ENCODE results near the gene TNIK.
A peak's percentile ranks its signal among the peaks of the same experiment; 100 is the strongest.

The TNIK gene

DNA sequence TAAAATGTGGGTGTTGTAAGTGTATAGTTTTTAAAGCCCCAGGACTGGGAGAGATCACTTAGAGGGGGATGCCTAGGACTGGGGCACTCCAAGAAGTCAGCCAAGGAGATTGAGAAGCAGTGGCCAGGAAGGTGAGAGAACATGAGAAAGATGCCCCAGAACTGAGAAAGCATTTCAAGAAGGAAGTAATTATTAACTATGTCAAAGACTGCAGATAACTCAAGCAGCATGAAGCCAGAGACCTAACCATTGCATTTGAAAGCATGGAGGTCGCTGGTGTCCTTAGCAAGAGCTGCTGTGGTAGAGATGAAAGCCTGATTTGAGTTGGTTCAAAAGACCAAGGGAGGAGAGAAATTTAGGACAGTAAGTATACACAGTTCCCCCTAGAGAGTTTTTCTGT, 403.1 kb downstream of the TNIK start:
- DNase-seq: no peak

DNA sequence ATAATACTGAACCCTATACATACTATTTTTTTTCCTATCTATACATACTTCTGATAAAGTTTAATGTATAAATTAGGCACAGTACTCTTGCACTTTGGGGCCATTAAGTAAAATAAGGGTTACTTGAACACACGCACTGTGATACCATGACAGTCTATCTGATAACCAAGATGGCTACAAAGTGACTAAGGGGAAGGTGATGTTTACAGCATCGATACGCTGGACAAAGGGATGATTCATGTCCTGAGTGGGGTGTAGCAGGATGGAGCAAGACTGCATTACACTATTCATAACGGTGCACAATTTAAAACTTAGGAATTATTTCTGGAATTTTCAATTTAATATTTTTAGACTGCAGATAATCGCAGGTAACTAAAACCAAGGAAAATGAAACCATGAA, 403.7 kb downstream of the TNIK start:
- no peak for DNase-seq

DNA sequence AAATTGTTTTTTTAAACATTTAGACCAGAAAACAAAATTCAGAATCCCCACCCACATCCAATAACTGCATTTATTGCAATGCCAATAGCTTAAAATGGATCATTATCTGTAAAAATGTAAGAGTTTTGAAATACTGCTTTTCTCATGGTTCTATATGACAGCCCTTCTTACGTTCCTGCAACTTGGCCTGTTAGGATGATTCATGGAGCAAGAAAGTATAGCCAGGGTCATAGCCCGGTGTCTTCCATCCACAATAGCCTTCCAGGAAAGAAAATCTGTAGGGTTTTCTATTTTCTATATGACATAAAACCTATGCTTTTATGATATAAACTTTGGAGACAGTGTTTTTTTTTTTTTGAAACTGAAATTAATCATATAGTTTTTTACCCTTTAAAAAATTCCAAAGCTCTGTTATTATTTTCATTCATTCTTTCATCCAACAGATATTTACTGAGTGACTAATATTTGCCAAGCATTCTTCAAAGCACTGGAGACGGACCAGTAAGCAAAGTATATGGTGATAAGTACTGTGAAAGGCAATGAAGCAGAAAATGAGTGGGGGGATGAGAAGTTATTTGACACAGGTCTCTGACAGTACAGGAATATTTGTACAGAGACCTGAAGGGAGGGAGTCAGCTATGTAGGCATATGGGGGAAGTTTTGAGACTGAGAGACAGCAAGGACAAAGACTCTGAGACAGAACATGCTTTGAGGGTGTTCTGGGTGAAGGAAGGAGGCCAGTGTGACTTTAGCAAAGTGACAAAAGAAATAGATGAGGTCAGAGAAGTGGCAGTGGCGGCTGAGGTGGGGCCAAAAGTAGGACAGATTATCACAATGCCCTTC, 404.6 kb downstream of the TNIK start:
- no peak for DNase-seq

DNA sequence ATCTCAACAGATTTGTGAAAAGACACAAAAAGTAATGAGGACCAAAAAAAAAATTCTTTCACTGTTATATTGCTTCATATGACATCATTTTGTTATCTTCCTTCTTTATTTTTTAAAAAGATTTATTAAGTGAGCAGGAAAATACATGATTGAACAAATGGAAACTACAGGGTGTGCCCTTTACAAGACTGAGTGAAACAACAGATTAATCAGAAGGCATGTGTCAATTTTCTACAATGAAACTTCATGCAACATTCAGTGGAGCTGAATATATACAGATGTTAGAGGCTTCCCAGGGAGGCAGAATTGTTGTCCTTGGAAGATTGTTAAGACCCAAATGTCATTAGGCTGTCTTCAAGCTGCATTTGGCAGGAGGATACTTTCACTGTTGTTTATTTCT, 405.3 kb downstream of the TNIK start:
- DNase-seq: no peak

DNA sequence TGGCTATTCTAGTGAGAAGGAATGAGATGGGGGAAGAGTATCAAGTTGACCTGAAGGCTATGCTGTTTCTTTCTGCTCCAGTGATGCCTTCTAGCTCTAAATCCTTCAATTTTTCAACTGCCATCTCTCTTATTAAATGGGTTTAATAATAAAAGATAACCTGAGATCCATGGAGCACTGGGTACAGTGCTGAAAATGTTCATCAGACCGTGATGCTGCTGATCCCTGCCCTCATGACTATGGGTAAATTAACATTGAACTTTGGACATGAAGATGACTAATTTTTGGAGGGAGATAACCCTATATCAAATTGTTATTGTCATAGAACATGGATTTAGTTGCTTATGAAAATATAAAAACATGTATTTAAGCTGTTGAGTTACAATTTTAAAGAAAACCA, 406.0 kb downstream of the TNIK start:
- DNase-seq: no peak

DNA sequence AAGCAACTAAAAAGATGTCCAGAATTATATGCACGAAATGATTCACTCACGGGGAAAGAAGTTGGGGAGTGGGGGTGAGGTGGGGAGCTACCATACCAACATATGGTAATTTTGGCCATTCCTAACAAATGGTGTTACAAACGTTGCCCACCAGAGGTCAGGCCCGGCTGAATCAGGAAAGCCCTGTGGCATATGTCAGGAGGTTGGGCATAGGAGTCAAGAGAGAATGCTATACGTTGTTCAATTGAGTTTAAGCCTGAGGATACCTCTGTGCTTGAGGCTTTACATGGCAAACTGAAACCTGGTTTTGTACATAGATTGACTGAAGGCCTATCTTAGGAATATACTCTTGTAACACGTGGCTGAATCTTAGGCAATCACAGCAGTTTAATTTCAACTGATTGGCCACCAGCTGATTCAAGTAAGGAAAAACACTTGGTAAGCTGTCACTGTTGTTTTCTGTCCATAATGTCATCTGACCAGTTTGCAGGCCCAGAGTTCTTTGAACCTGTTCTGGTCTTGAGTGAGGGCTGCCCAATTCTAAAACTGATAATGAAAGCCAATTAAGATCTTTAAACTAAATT, 410.3 kb downstream of the TNIK start:
- peak; percentile 31 for DNase-seq

DNA sequence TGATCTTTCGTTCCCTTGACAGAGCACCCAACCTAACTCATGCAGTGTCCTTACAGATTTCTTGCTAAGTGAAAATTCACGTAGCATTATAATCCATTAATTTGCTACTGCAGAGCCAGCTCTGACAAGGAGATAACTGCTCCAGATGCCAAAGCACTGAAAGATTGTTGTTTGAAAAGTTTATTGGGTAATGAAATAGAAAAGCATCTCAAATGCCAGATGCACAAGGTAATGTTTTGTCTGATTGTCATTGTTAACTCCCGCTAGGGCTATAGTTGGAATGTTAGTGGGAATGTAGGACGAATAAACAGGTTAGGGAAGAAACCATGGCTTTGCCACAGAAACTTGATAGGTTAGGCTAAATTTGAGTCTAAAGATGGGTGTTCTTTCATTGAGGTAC, 413.4 kb downstream of the TNIK start:
- DNase-seq: no peak

DNA sequence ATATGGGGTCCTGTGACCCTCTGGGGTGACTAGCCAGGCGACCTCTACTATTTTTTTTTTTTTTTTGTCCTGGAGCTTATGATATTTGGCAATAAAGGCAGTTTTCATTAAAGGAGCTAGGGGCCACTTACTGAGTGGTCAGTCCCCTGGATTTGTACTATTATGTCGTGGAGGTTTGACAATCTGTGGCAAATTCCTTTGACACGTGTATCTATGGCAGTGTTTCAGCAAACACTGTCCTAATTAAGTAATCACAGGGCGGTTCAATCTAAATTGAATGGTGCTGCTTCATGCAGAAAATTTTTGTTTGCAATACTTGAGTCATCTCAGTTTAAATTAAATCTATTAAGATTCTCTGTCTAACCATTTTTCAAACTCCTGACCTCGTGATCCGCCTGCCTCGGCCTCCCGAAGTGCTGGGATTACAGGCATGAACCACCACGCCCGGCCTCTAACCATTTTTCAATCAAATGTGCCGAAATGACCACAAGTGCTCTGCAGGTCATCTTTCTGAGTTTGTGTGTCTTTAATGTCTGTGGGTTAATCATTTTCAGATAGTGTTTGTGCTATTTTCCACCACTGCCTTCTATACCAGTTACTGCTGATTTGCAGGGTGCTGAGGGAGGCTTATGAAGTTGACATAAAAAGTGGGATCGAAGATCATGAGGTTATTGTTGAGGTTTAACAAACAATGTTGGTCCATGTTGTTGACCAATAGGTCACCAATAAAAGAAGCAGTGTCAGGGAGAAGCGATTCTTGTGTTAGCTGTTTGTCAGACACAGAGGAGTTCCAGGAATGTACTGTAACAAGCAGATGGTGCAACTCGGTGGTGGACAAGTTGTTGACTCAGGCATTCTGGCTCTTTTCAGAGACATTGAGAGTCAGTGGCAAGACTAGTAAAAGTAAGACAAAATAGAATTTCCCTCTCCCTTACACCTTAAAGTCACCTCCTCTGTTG, 415.1 kb downstream of the TNIK start:
- no peak for DNase-seq

DNA sequence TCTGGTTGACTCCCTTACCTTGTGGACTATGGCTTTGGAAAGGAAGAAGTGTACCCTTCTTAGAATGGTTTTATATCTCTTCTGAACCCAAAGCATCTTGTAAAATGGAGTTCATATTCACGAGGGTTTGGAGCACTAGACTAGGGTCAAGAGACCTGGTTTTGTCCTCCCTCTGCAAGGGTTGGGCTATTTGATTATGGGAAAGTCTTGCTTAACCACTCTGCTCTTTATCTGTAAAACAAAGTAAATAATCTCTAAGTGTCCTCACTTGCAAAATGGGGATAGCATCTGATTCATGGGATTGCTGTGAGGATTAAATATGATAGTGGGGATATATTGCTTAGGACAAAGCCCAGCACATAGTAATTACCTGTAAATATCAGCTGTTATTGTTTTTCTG, 415.8 kb downstream of the TNIK start:
- DNase-seq: no peak

DNA sequence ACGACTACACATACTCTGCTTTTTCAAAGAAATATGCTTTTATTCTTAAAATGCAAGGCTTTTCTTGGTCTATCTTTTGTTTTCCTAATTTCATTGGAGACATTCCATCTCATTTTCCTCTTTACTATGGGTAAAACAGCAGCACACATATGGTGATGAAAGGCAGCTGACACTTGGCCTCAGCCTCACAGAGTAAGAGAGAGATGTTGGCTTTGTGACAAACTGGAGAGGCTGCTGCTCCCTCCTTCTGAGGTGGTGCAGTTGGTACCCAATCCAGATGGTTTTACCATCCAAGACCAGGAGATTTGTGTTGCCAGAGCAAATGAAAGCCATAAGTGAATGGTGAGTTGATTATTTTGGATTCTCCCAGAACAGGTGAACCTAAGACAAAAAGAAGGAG, 420.5 kb downstream of the TNIK start:
- DNase-seq: no peak

DNA sequence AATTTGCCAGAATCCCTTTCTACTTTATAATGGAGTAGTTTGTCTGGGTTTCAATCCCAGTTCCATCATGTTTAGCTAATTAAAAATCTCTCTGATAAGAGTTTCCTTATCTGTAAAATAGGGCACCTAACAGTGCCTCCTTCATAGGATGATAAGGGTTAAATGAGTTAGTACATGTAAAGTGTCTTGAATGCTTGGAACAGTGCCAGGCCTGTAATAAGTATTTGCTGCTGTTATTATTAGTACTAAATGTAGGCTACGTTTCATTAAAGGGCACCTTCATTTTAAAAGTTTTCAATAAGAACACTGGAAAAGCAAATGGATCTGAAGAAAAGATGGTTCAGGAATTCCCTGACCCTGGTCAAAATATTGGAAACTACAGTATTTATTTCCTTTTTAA, 421.9 kb downstream of the TNIK start:
- DNase-seq: no peak

DNA sequence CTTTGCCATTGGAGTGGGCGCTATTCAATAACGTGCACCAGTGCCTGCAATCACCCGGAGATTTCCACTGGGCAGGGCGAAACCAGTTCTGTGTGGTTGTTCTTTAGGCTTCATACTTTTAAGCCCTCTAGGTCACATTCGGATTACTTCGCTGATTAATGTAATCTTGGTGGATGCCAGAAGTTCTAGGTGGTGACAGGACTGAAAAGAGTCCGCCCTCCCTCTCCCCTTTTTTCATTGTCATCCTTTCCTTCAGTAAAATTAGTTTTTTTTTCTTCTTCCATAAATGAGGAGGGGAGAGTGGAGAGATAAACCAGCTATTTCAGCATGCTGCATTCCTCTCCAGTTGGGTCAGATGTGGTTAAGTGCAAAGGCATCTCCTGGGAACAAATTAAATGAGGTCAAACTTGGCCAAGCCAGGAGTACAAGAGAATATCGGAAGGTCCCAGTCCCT, 431.4 kb downstream of the TNIK start:
- no peak for DNase-seq

DNA sequence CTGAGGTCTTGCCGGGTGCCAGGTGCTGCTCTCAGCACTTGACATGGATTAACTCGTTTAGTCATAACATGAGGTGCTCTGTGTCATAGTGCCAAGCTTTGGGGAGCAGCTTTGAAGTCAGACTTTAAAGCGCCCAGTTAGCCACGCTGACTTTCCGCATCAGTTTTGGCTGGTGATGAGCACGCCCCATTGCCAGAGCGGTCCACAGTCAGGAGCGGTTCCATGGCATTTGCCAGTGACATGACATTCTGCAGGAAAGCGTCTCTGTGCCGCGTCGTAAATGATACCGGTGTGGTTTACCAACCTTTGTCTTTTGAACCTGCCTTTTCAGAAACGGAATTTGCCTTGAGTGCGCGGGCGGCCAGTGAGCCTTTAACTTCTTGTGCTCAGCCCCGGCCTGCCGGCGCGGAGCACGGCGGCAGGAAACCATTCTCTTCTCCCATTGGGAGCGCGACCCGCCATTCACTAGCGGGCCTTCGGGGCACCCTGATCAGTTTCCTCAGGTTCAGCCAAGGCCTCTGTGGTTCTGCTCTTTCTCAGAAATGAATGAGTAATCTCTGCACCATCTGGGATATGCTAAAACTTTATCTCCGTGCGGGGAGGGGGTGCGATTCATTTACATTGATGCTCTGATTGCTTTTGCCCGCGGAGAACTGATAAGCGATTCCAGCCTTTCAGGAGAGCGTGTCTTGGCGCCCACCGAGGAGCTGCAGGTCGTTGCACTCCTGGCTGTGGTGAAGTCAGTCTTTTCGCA, 432.0 kb downstream of the TNIK start:
- DNase-seq: peak; percentile 11

DNA sequence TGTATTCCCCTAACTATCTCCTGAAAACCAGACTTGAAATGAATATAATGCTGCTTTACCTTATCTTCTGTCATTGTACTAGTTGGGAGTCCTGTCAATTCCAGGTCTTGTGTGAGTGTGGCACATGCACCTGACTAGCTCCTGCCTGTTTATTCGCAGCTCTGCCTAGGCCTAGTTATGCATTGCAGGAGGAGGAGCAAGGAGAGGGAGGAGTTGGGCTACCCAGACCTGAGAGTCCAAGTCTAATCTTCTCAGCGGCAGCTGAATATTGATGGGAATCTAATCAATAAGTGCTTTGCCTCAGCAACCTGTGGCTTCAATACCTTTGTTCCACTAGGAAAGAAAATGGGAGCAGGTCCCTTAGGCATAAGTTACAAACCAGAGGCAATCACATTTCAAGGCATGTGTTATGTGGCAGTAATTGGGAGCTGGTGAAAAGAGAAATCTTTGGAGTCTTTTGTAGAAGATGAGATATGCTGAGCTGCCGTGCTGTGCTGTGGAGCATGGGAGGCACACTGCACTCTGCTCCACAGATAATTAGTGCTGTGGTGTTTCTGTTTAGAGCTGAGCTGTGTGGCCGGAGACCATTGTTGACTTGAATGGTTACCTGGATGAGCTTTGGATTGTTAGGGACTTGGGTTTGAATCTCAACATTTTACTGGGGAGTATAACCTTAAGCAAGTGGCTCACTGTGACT, 433.5 kb downstream of the TNIK start, which contains the start of gene SLC2A2:
Gene SLC2A2 (minus strand): TSS at position 124 of the 697 bp plus-strand sequence. CDS start 50 bp downstream, at position 74.
- no peak for DNase-seq

DNA sequence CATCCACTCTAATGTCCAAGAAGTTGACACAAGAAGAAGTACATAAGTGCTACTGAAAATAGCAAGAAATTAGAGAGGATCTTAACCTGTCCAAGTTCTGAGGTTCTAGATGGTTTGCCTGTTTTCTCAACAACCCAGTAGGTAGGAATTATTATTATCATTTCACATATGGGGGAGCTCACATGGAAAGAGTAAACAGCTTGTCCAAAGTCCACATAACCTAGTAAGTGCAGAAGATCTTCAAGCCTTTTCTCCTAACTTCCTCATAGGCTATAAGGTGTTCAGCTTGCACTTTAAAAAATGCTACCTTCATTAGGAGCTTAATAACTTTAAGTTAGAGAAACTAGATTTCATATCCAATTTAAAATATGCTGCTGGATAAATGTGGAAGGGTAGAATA, 436.6 kb downstream of the TNIK start:
- DNase-seq: no peak

DNA sequence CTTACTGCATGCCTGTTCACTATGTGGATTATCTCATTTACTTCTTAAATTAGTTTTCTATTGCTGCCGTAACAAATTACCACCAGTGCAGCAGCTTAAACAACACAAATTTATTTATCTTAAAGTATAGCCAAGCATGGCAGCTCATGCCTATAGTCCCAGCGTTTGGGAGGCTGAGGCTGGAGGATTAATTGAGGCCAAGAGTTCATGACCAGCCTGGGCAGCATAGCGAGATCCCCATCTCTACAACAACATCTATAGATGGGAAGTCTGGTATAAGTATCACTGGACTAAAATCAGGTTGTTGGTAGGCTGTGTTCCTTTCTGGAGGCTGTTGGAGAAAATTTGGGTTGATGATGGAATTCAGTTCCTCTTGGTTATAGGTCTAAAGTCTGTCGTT, 438.8 kb downstream of the TNIK start:
- DNase-seq: no peak

DNA sequence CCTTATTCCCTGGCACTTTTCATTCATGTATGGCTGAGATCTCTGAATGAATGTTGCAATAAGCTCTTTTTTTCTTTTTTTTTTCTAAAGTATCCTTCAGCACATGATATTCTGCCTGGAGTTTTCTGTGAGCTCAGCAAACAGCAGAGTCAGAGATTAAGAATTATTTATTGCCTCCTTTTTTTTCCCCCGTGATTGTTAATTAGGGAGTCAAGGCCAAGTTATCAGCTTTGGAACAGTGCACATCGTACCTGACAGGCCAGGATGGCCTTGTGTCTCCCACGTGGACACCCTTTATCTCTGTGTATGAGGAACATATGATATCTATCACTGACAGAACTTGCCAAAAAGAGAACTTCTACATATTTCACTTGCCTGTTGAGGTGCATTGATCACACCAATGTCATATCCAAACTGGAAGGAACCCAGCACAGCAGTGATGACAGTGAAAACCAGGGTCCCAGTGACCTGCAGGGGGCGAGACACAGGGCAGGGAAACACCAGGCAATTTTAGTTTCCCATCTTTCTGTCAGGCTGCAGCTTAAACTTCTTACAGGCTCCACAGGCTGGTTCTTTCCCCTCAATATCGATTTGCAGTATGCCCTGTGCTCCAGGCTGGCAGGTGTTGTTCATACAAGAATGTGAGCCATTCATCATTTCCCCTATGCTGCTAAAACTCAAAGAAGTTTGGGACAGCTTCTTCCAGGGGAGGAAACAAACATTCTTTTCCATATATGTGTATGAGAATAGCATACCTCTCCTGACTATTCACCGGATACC, 441.9 kb downstream of the TNIK start:
- DNase-seq: no peak

DNA sequence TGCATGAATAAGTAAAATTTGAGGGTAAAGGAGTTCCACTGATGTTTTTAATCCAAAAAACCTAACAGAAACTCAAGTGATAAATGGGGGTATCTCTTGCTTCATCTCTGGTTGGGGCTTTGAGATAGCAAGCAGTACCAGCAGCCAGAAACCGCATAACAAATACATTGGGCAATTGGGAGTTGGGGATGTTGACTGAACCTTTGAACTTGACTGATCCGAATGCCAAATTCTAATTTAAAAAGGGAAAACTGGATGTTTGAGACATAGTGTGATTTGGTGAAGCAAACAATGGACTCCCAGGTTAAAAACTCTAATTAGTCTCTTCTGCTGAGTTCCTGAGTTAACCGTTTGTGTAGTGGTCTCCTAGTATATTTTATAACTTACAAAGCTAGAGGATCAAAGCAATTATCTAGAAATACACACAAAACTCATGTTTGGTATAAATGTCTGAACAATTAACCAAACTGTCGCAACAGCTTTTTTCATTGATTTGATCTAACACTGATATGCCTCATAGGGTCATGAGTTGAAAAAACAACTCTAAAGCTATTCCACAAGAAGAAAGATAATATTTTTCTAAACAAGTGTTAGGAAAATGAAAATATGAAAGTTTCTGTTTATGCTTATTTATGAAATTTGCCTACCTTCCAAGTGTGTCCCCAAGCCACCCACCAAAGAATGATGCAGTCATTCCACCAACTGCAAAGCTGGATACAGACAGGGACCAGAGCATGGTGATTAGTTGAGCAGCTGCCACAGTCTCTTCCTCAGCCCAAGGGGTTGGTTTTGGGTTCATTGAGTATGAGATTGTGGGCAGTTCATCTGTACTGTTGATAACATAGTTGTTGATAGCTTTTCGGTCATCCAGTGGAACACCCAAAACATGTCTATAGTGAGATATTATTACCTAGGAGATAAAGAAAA, 446.1 kb downstream of the TNIK start:
- no peak for DNase-seq

DNA sequence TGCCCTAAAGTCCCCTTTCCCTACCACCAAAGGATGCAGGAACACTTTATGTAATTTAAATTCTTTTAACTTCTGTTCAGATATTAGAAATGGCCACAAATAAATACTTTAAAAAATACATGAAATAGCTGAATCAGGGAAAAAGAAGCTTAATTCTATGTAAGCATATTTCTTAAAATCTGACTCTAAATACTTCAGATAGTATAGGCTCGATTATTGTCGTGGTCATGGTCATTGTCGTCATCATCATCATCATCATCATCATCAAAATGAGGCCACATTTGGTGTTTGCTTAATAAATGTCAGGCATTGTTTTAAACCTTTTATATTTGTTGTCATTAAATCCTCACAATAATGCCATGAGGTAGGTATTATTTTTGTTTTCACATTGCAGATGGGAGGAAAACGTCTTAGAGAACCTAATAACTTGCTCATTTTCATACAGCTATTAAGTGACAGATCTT, 448.3 kb downstream of the TNIK start:
- DNase-seq: no peak
